Loucy (cell line): Measurements from ENCODE around the gene SLCO4A1.

Experiments used
- CTCF ChIP-seq: fragments of 200-600 bp; sonication (generic); conservative IDR thresholded peaks from 2 replicates; pipeline ENCODE4 v1.5.1; 2014; ENCODE audit warnings: mild to moderate bottlenecking, antibody characterized with exemption, low read length
- EZH2phosphoT487 ChIP-seq: fragments of 200-600 bp; IDR thresholded peaks from 2 replicates; pipeline ENCODE4 v1.6.1; 2018; ENCODE audit warnings: antibody characterized with exemption, mild to moderate bottlenecking, moderate library complexity, borderline replicate concordance

- TF ChIP-seq CTCF (no peak), EZH2phosphoT487 (no peak)
Measured at GRCh38 chr20:62676976-62677375, 34.7 kb downstream of the SLCO4A1 start.
